Endothelial cell of umbilical vein (primary cell): ENCODE results near the gene TAOK1. TPM values are rescaled to one million over a fixed set of nuclear protein-coding genes. Genes with fewer than 3 reads are reported as not detected.

Experiments used
- BruUV-seq: library from RNA; stranded (reverse); fragments of 400-500 nt; replicated peaks from 2 replicates; lab custom pipeline; 2021; lab: Mats Ljungman, UMichigan
- CTCF ChIA-PET: fragments of 300-600, 350-600 bp; sonication (Branson Sonifier 250); formaldehyde crosslinking; loops from one replicate; lab custom pipeline; 2021; ENCODE audit warnings: antibody characterized with exemption, inconsistent platforms; lab: Charles Lee
- POLR2A ChIA-PET: fragments of 300-600, 350-600 bp; sonication (Branson Sonifier 250); formaldehyde crosslinking; loops from one replicate; lab custom pipeline; 2021; ENCODE audit warnings: antibody characterized with exemption, inconsistent platforms; lab: Charles Lee
- DNase-seq: peaks from one replicate; pipeline ENCODE4 v3.0.0-alpha.2; 2011; ENCODE audit warnings: low read depth, low spot score
- FAIRE-seq: peaks from 2 replicates; lab custom pipeline; 2011; peaks lifted over from hg19 to GRCh38; lab: Jason Lieb, UNC
- H2AFZ ChIP-seq: 2 replicates; pipeline ENCODE4 v1.6.0; 2012; ENCODE audit warnings: low read depth, low read length, control low read depth, inconsistent platforms
- H3K27ac ChIP-seq: 2 replicates; pipeline ENCODE4 v1.5.1; 2011; ENCODE audit warnings: low read depth, mild to moderate bottlenecking, control low read depth, low read length, moderate library complexity; ENCODE audit not compliant: insufficient read depth
- H3K27me3 ChIP-seq, 2 experiments: 2 replicates each; pipeline versions ENCODE4 v1.6.0 to v1.6.1; 2011; ENCODE audit warnings: low read length in 2 of 2, mixed read lengths in 1 of 2; ENCODE audit not compliant: control insufficient read depth in 2 of 2, insufficient read depth in 2 of 2
- H3K36me3 ChIP-seq, 2 experiments: 2 replicates in 1 of 2; 3 replicates in 1 of 2; pipeline ENCODE4 v1.5.1; 2011; ENCODE audit warnings: low read length in 2 of 2, mild to moderate bottlenecking in 1 of 2, moderate library complexity in 1 of 2; ENCODE audit not compliant: control insufficient read depth in 2 of 2, insufficient read depth in 2 of 2; ENCODE audit errors: extremely low read depth in 1 of 2
- H3K4me1 ChIP-seq: 3 replicates; pipeline ENCODE4 v1.5.1; 2011; ENCODE audit warnings: mild to moderate bottlenecking, low read length; ENCODE audit not compliant: control insufficient read depth, insufficient read depth; ENCODE audit errors: extremely low read depth
- H3K4me2 ChIP-seq: 2 replicates; pipeline ENCODE4 v1.6.1; 2011; ENCODE audit warnings: low read length, control low read depth, mixed read lengths; ENCODE audit not compliant: insufficient read depth
- H3K4me3 ChIP-seq, 3 experiments: fragments of 200-600 bp in 1 of 3; sonication (generic), shearing (Covaris generic) in 1 of 3; replicated peaks in 1 of 3; 2 replicates each; pipeline ENCODE4 v1.5.1; 2011 to 2016; ENCODE audit warnings: control low read depth in 3 of 3, low read length in 3 of 3, mild to moderate bottlenecking in 2 of 3, inconsistent platforms in 1 of 3, low read depth in 1 of 3, moderate library complexity in 1 of 3; ENCODE audit not compliant: insufficient read depth in 1 of 3
- H3K79me2 ChIP-seq: 2 replicates; pipeline ENCODE4 v1.6.0; 2012; ENCODE audit warnings: low read length, inconsistent platforms; ENCODE audit not compliant: control insufficient read depth, insufficient read depth
- H3K9ac ChIP-seq: replicated peaks from 2 replicates; pipeline ENCODE3; 2011; ENCODE audit warnings: low read length, control low read depth; ENCODE audit not compliant: insufficient read depth; ENCODE audit errors: extremely low read depth
- H3K9me1 ChIP-seq: replicated peaks from 3 replicates; pipeline ENCODE4 v1.6.0; 2011; ENCODE audit warnings: mild to moderate bottlenecking, low read length; ENCODE audit not compliant: control insufficient read depth, insufficient read depth; ENCODE audit errors: extremely low read depth
- H3K9me3 ChIP-seq: replicated peaks from 2 replicates; pipeline ENCODE4 v1.5.1; 2012; ENCODE audit warnings: low read length, inconsistent platforms; ENCODE audit not compliant: control insufficient read depth, insufficient read depth
- H4K20me1 ChIP-seq: replicated peaks from 2 replicates; pipeline ENCODE3; 2011; ENCODE audit warnings: mild to moderate bottlenecking, low read length; ENCODE audit not compliant: control insufficient read depth, insufficient read depth; ENCODE audit errors: extremely low read depth
- EZH2 ChIP-seq: IDR thresholded peaks from 2 replicates; pipeline ENCODE4 v1.6.1; 2012; ENCODE audit warnings: borderline replicate concordance, low read depth, mild to moderate bottlenecking, moderate library complexity, low read length, inconsistent platforms; ENCODE audit not compliant: severe bottlenecking
- FOS ChIP-seq: IDR thresholded peaks from 2 replicates; pipeline ENCODE4 v1.6.1; 2011; ENCODE audit warnings: mild to moderate bottlenecking, low read length, moderate library complexity, borderline replicate concordance; ENCODE audit not compliant: insufficient read depth
- GATA2 ChIP-seq: IDR thresholded peaks from 2 replicates; pipeline ENCODE4 v1.7.0; 2011; ENCODE audit warnings: low read depth, mild to moderate bottlenecking, moderate library complexity, mixed read lengths, low read length; ENCODE audit not compliant: insufficient read length, insufficient read depth
- JUN ChIP-seq: IDR thresholded peaks from 2 replicates; pipeline ENCODE4 v1.6.1; 2011; ENCODE audit warnings: borderline replicate concordance, low read depth; ENCODE audit not compliant: insufficient read length, insufficient read depth
- MYC ChIP-seq: IDR thresholded peaks from one replicate; pipeline ENCODE4 v1.6.1; 2011; ENCODE audit warnings: mild to moderate bottlenecking, low read depth, low read length
- POLR2A ChIP-seq: IDR thresholded peaks from 2 replicates; pipeline ENCODE4 v1.6.1; 2012; ENCODE audit warnings: low read depth, mild to moderate bottlenecking, control low read depth, low read length
- POLR2AphosphoS5 ChIP-seq: IDR thresholded peaks from 2 replicates; pipeline ENCODE4 v1.6.1; 2012; ENCODE audit warnings: low read depth, mild to moderate bottlenecking, control low read depth, low read length, moderate library complexity; ENCODE audit not compliant: insufficient read depth
- dilution Hi-C: fragments of 300-500 bp; cut with MboI; formaldehyde crosslinking; loops from one replicate; pipeline ENCODE4 v1.15.0; 2019; ENCODE audit warnings: low sequenced_read_pairs; ENCODE audit not compliant: extremely low pct_ligation_motif_present
- intact Hi-C: fragments of 100-400 bp; cut with micrococcal nuclease; formaldehyde crosslinking; loops from one replicate; pipeline ENCODE4 v1.10.0; 2022
- polyA plus RNA-seq, 4 experiments: library from polyadenylated mRNA; depleted of rRNA in 3 of 4; stranded (reverse) in 3 of 4; unstranded in 1 of 4; fragments of >200 nt; gene quantifications; 2 replicates each; pipeline versions ENCODE4 v1.2.1 to v1.2.3, GENCODE V29; 2011 to 2012; ENCODE audit warnings: missing spikeins in 1 of 4
- total RNA-seq: library from RNA; stranded (reverse); gene quantifications from 2 replicates; pipeline ENCODE4 v1.2.3, GENCODE V29; 2021
- TF ChIP-seq, protein P1 (sequence below), 2 donors: IDR thresholded peaks; 1 replicate in 1 of 2; 2 replicates in 1 of 2; pipeline ENCODE4 v1.5.1; 2011; ENCODE audit warnings: low read length in 2 of 2, mild to moderate bottlenecking in 2 of 2, moderate library complexity in 2 of 2, control low read depth in 1 of 2, inconsistent platforms in 1 of 2, low read depth in 1 of 2; ENCODE audit not compliant: insufficient read depth in 1 of 2; ENCODE audit errors: extremely low read depth in 1 of 2
- TF ChIP-seq, protein P2 (sequence below): IDR thresholded peaks from 2 replicates; pipeline ENCODE4 v1.6.1; 2011; ENCODE audit not compliant: insufficient read depth, insufficient read length

Gene TAOK1
- total and polyA plus RNA-seq, 2 donors (not counting 3 experiments of a cell fraction or from before 2014, with no cell fraction given), result 11.0 to 82.2 TPM

DNA sequence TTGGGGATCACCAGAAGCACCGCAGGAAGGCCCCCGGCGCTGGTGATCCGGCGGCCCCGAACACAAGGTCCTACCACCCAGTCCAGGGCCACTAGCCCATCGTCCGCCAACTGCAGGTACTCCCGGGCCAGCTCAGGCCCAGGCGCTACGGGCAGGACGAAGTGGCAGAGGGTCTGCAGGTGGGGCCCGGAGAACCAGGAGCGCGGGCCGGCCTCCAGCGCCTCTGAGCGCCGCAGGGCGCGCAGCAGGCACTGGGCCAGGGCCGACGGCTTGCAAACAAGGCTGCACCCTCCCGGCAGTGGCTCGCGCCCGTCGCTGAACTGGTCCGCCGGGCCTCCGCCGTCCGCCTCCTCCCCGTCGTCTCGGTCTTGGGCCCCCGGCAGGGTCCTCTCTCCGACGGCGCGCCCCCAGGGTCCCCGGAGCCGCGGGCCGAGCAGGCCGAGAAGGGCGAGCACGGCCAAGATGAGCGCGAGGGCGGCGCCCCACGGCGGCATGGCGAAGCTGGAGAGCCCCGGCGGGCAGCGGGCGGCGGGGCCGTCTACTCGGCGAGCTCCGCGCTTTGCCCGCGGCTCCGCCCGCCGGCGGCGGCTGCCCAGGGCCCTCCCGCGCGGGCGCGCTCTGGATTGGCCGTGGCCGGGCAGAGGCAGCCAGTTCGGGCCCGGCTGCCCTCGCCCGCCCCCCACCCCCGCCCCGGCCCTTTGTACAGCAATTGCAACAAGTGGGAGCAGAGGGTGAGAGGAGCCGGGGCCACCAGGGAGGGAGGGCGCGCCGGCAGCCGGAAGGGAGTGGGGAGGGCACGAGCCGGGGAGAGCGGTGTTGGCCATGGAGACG lies 176.5 kb downstream of the TAOK1 start, which contains the start of gene ABHD15:
Gene ABHD15 (minus strand): TSS at position 565 of the 831 bp plus-strand sequence. CDS start 71 bp downstream, at position 494.
- CTCF ChIA-PET, result interaction anchor here (0.6 to 7.6 kb wide), 10 partner anchors 11 to 449 kb away, joined by 3 to 39 read pairs (median 5); partner anchors contain the start of gene ANKRD13B
- Histone ChIP-seq H3K4me3 (peak within 1 kb of the TSS; percentile 46 to 77 (median 70)), H3K4me2 (peak within 1 kb of the TSS; percentile 90), H3K9me3 (no peaks in the 10 kb centered on the region), H3K27ac (peak within 1 kb of the TSS; percentile 1), H2AFZ (peak within 1 kb of the TSS; percentile 91), H3K27me3 (no peaks in the 10 kb centered on the region), H3K36me3 (peaks cover 0 to under 1% of the 10 kb centered on the region in 2 experiments), H3K4me1 (peaks cover 22% of the 10 kb centered on the region), H3K79me2 (no peaks in the 10 kb centered on the region), H3K9me1 (no peaks in the 10 kb centered on the region), H3K9ac (no peak within 1 kb of the TSS), H4K20me1 (no peaks in the 10 kb centered on the region)
- intact Hi-C loops (loop anchor here (1.0 to 5.0 kb wide), 4 partner anchors 25 to 274 kb away; partner anchors contain the start of genes NUFIP2 and TAOK1), dilution Hi-C loops (no loop called here)
- TF ChIP-seq POLR2AphosphoS5, result peak; percentile 54
- no peak for TF ChIP-seq JUN
- no TSS peak for BruUV-seq
- DNase-seq, result peak; percentile 79
- POLR2A ChIA-PET, result interaction anchor here (0.6 to 0.7 kb wide), 2 partner anchors 285 to 417 kb away, joined by 3 read pairs; no protein-coding TSS in a partner anchor
- FAIRE-seq, result peak; percentile 55

DNA sequence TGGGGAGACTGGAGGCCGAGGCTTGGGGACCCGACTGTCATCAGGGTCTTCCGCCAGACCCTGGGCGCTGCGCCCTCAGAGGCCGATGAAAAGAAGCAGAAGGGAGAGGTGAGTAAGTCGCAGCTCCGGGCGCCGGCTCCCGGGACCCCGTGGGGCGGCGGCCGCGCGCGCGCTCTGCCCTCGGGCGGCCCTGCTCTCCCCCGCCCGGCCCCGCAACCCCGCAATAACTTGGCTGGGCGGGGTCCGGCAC lies 177.1 kb downstream of the TAOK1 start:
- peak overlapping the region; percentile 91 for H2AFZ ChIP-seq
- peaks cover 22% of the 10 kb centered on the region for H3K4me1 ChIP-seq
- intact Hi-C loops (loop anchor here (1.0 to 5.0 kb wide), 4 partner anchors 24 to 275 kb away; partner anchors contain the start of genes NUFIP2 and TAOK1), dilution Hi-C loops (no loop called here)
- H3K36me3 ChIP-seq, result peaks cover 0 to 2% of the 10 kb centered on the region in 2 experiments
- FAIRE-seq (no peak), DNase-seq (no peak)
- no peaks in the 10 kb centered on the region for H4K20me1 ChIP-seq
- no peaks in the 10 kb centered on the region for H3K27me3 ChIP-seq
- ChIA-PET POLR2A (interaction anchor here (0.6 to 0.7 kb wide), 2 partner anchors 286 to 417 kb away, joined by 3 read pairs; no protein-coding TSS in a partner anchor), CTCF (interaction anchor here (0.6 to 7.6 kb wide), 8 partner anchors 11 to 450 kb away, joined by 3 to 39 read pairs (median 6); partner anchors contain the start of gene ANKRD13B)
- TF ChIP-seq POLR2AphosphoS5 (no peak), FOS (no peak), GATA2 (no peak), POLR2A (no peak), JUN (no peak), EZH2 (no peak), MYC (no peak)
- TF ChIP-seq, protein P1, sequence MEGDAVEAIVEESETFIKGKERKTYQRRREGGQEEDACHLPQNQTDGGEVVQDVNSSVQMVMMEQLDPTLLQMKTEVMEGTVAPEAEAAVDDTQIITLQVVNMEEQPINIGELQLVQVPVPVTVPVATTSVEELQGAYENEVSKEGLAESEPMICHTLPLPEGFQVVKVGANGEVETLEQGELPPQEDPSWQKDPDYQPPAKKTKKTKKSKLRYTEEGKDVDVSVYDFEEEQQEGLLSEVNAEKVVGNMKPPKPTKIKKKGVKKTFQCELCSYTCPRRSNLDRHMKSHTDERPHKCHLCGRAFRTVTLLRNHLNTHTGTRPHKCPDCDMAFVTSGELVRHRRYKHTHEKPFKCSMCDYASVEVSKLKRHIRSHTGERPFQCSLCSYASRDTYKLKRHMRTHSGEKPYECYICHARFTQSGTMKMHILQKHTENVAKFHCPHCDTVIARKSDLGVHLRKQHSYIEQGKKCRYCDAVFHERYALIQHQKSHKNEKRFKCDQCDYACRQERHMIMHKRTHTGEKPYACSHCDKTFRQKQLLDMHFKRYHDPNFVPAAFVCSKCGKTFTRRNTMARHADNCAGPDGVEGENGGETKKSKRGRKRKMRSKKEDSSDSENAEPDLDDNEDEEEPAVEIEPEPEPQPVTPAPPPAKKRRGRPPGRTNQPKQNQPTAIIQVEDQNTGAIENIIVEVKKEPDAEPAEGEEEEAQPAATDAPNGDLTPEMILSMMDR (IDR thresholded peaks at IDR 0.05; ENCODE audit: extremely low read depth in 1 of 2, insufficient read depth in 1 of 2, low read depth in 1 of 2, low read length in 2 of 2), result no peak
- TF ChIP-seq, protein P2, sequence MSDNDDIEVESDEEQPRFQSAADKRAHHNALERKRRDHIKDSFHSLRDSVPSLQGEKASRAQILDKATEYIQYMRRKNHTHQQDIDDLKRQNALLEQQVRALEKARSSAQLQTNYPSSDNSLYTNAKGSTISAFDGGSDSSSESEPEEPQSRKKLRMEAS, result no peak
- no peaks in the 10 kb centered on the region for H3K9me1 ChIP-seq
- H3K4me3 ChIP-seq, result peak overlapping the region; percentile 46 to 77 (median 70)
- no peaks in the 10 kb centered on the region for H3K9me3 ChIP-seq
- H3K4me2 ChIP-seq, result peak overlapping the region; percentile 90
- H3K79me2 ChIP-seq, result no peaks in the 10 kb centered on the region
- no peak overlapping the region for H3K9ac ChIP-seq
- H3K27ac ChIP-seq, result no peak overlapping the region
- no TSS peak for BruUV-seq
